Activated T-cell treated with anti-CD3 and anti-CD28 coated beads, Interleukin-2, amount 50 U/mL, for 48 hours (primary cell): ENCODE measurements around the gene EML4.

Experiments
- DNase-seq, 2 experiments: peaks; one replicate each; pipeline ENCODE4 v3.0.0-alpha.2; 2020

The EML4 gene

GRCh38 chr2:42196403-42197267 lies 27.5 kb downstream of the EML4 start:
- no peak for DNase-seq

DNA sequence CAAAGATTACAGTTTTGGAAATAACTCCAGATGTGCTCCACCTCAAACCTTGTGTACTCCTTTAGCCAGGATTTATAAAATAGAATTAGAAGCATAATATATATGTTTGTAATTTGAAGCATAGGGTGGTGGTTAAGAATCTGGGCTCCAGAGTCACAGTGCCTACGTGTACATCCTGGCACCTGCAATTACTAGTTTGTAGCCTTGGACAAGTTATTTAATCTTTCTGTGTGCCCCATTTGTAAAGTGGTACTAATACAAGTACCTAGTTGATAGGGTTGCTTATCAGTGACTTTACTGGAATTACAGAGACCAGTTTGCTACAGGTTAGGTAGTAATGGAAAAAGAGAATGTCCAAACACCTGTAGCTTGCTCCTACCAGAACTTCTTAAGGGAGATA lies 28.6 kb downstream of the EML4 start:
- no peak for DNase-seq

- no peak for DNase-seq
Measured at GRCh38 chr2:42198466-42198865, 29.3 kb downstream of the EML4 start.

- no peak for DNase-seq
Measured at GRCh38 chr2:42199002-42199401, 29.8 kb downstream of the EML4 start.

DNA sequence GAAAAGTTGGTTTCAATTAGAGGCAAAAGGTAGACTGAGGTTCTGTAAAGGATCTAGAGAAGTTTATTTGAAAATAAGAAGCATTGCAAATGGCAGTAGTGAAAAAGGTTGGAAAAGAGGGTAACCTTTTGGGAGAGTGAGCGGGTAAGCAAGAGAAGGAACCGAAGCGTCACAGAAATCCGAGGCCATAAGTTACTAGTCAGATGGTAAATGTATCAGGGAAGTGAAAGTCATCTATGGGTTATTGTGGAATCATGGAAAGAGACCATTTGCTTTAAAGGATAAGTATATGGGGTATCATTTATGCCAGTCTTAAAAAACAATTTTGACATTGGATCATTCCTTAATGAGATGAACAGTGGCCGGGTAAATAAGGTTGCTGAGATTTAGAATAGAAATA lies 30.5 kb downstream of the EML4 start:
- DNase-seq = no peak

- no peak for DNase-seq
Measured at GRCh38 chr2:42200926-42201855, 32.0 kb downstream of the EML4 start.

- no peak for DNase-seq
Measured at GRCh38 chr2:42202634-42203008, 33.5 kb downstream of the EML4 start.

DNA sequence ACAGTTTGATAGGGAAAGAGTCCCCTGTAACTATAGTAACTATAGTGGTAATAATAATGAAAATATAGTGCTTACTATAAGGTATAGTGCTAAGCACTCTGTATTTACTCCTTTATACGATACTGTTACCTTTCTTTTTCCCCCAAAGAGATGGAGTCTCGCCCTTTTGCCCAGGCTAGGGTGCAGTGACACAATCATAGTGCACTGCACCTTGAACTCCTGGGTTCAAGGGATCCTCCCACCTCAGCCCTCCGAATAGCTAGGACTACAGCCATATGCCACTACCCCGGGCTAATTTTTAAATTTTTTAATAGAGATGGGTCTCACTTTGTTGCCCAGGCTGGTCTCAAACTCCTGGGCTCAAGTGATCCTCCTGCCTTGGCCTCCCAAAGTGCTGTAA lies 34.6 kb downstream of the EML4 start:
- DNase-seq = no peak

DNA sequence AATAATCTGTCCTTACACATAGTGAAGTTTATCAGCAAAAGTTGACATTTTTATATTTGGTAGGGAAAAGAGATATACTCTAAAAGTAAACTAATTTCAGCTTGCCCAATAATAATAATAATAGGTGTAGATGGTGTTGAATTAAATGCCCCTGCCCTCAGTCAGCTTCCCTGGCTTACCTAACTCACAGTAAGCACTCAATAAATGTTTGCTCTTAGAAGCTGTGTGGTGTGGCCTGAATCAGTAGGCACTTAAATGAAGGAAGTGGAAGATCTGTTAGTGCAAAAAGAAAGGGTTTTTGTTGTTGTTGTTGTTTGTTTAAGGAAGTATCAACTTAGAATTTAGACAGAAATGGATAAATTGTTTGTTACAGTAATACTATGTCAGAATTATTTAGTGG lies 36.2 kb downstream of the EML4 start:
- DNase-seq = no peak

- no peak for DNase-seq
Measured at GRCh38 chr2:42207826-42208225, 38.7 kb downstream of the EML4 start.

GRCh38 chr2:42210203-42210602 lies 41.0 kb downstream of the EML4 start:
- no peak for DNase-seq

DNA sequence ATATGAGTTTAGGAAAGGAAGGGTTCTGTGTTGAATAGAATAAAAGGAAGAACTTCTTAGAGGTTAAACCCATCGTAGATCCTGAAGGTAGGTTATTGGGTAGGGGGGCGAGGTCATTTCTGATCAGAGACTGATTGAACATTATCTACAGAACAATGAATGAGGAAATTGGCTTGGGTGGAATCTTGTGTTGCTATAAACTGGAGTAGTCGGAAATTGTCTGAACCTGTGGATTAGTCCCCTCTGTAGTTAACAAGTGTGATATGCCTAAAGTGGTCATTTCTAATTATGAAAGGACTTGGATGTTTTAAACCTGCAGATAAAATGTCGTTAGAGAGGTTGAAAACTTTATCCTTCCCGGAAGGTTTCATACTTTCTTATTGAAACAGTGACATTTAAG lies 42.1 kb downstream of the EML4 start:
- no peak for DNase-seq

DNA sequence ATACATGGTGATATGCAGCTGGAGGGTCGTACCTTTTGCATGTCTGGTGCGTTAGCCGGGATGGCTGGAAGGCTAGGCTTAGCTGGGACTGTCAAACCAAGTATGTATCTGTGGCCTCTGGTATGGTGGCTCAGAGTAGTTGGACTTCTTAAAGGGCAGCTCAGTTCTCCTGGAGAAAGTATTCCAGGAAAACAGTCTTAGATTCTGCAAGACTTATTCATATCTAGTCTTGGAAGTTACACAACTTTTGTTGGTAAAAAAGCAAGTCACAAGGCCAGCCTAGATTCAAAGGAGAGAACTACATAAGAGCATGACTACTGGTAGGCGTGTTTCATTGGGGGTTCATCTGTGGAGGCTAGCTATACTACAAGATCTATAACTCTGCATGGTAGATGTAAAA lies 45.5 kb downstream of the EML4 start:
- DNase-seq = no peak

- DNase-seq = no peak
Measured at GRCh38 chr2:42216694-42217093, 47.5 kb downstream of the EML4 start.

GRCh38 chr2:42217307-42217706 lies 48.2 kb downstream of the EML4 start:
- no peak for DNase-seq

GRCh38 chr2:42217914-42218313 lies 48.8 kb downstream of the EML4 start:
- DNase-seq = no peak

DNA sequence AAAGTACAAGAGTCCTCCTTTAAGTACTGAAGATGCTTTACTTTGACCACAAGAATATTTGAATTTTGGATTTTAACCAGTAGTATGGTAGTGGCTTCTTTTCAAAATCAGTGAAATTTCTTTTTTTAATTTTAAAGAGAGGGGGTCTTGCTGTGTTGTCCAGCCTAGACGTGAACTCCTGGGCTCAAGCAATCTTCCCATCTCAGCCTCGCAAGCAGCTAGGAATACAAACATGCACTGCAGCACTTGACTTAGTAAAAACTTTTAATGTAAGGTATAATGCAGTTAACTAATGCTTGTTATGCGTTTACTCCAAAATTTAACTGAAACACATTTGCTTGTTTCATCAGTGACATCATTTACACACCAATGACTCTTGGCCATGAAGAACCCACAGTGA lies 49.6 kb downstream of the EML4 start:
- no peak for DNase-seq

DNA sequence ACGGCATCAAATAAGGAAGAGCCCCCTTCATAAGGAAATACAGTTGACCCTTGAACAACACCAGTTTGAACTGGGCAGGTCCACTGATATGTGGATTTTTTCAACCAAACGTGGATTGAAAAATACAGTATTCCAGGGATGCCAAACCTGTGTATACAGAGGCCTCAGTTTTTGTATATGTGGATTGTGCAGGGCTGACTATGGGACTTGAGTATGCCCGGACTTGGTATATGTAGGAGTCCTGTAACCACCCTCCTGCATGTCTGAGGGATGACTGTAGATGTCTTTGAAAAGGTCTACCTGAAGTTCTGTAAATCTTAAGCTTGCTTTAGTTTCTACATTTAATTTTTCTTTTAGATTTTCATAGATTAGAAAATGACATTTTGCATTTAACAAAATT lies 50.0 kb downstream of the EML4 start:
- DNase-seq = no peak

GRCh38 chr2:42220566-42220965 lies 51.4 kb downstream of the EML4 start:
- no peak for DNase-seq

DNA sequence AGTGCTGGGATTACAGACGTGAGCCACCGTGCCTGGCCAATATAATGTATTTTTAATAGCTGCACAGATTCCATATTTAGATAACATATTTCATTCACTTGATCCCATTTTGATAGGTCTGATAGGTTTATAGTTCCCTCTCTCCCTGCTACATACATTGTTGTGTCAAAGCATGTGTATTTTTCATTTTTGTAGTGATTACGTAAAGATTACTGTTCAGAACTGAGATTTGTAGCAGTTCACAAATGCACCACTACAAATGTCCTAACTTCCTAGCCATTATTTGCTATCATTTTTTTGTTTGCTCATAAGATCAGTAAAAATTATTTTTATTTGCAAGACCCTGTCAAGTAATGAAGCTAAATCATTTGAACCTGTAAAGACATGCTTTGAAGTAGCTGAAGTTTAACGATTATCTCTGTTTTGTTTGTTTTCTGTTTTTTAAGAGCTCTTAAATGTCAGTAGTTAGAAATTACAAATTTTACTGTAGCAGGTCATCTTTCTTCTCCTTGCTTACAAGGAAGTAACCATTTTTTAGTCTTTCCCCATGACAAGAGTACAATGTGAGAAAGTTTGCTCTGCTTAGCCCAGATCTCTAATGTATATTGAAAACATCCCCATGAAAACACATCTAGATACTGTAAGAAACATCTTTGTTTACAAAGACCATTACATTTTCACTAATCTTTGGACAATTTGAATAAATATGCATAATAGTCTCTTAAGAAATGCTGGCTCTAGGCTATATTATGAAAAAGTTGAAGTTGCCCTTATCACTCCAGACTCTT lies 54.1 kb downstream of the EML4 start:
- DNase-seq = no peak

DNA sequence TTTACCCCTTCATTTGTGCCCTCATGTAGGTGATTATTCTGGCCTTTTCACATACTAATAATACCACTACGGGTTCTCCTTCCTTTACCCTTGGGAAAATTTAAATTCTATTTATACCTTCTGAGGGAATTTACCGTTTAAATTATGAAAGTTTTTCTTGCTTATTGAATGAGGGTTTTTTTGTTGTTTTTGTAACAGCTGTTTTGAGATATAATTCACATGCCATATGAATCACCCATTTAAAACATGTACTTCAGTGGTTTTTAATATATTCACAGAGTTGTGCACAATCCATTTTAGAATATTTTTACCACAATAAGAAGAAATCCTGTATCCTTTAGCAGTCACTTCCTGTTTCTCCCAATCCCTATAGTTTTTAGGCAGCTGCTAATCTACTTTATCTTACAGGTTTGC lies 54.7 kb downstream of the EML4 start:
- DNase-seq = no peak

DNA sequence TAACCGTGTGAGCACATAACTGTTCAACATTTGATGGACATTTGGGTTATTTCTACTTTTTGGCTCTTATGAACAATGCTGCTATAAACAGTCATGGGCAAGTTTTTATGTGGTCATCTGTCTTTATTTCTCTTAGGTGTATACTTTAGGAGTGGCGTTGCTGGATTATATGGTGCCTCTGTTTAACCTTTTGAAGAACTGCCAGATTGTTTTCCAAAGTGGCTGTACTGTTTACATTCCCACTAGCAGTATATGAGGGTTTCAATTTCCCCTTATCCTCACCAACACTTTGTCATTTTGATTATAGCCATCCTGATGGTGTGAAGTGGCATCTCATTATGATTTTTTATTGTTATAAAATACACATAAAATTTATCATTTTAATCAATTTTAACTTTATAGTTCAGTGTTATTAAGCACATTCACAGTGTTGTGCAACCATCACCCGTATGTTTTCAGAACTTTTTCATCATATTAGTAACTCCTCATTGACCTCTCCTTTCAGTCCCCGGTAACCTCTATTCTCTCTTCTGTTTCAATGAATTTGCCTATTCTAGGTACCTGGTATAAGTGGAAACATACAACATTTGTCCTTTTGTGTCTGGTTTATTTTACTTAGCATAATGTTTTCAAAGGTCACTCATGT lies 55.4 kb downstream of the EML4 start:
- no peak for DNase-seq

DNA sequence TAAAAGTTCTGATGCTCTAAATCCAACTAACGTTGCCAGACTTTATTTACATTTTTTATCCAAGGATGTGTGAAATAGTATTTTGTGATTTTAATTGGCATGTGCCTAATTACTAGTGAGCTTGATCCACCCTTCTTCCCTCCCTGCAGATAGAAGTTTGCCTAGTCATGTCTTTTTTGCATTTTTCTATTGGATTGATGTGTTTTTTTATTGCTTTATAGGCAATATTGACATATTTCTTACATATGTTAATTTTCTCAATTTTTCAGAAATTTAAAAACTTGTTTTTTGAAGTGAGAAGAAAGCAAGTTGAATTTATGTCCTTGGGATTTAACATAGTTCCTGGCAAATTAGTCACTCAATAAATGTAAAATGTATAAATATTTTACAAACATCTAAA lies 56.4 kb downstream of the EML4 start:
- DNase-seq = no peak
